RPMI7951 (cell line): ENCODE results near the gene MCM3. TPM values are rescaled to one million over a fixed set of nuclear protein-coding genes. Genes with fewer than 3 reads are reported as not detected.
A peak's percentile ranks its signal among the peaks of the same experiment; 100 is the strongest.

ENCODE experiments used
- DNase-seq: peaks from one replicate; pipeline ENCODE4 v3.0.0-alpha.2; 2012; ENCODE audit warnings: low read depth
- total RNA-seq: library from RNA; depleted of rRNA; stranded (reverse); fragments of >200 nt; shearing (Covaris generic); gene quantifications from 2 replicates; pipeline ENCODE4 v1.2.3, GENCODE V29; 2014; rRNA removed

The MCM3 gene
- total RNA-seq, 1 experiment from 2014 or later, result 101 TPM

- no peak for DNase-seq
Observed at GRCh38 chr6:52251113-52251512, 33.4 kb downstream of the MCM3 start.

DNA sequence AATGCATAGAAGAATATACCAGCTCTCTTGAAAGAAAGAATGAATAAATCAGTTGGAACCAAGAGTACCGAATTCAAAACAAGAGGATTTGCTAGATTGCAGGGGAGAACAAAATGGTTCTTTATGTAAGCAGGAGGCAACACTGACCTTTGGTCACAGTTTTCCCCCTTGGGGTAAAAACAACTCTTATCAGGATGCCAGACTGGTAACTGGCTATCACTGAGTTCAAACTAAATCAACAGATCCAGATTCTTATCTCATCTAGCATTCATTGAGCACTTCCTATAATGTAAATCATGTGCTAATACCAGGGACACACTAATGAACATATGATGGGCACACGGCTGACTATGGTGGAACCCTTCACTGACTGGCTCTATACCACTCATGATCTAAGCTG lies 35.5 kb downstream of the MCM3 start:
- DNase-seq, result no peak

- no peak for DNase-seq
Observed at GRCh38 chr6:52245425-52245824, 39.1 kb downstream of the MCM3 start.

GRCh38 chr6:52244400-52244799 lies 40.1 kb downstream of the MCM3 start, which contains the start of gene IL17F:
Gene IL17F (minus strand): TSS chr6:52244500. CDS start chr6:52244429, 71 bp downstream.
- DNase-seq, result no peak

- no peak for DNase-seq
Observed at GRCh38 chr6:52243282-52243893, 41.2 kb downstream of the MCM3 start.

DNA sequence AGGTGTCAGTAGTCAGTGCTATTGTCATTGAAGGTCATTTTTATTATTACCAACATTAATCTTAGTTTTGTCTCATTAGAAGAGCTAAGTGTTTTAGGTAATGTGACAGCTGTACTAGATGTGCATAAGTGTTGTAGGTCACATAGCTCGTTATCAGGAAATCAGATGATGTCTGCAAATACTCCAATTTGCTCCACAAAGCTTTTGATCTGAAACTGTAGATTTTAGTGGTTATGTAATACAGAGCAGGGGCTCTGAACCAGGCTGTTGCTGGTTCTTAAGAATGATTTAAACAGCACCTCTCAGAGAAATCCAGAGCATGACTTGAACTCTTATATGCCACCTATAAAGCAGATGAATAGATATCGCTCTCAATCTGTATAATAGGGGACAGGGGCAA lies 42.7 kb downstream of the MCM3 start:
- DNase-seq, result no peak

DNA sequence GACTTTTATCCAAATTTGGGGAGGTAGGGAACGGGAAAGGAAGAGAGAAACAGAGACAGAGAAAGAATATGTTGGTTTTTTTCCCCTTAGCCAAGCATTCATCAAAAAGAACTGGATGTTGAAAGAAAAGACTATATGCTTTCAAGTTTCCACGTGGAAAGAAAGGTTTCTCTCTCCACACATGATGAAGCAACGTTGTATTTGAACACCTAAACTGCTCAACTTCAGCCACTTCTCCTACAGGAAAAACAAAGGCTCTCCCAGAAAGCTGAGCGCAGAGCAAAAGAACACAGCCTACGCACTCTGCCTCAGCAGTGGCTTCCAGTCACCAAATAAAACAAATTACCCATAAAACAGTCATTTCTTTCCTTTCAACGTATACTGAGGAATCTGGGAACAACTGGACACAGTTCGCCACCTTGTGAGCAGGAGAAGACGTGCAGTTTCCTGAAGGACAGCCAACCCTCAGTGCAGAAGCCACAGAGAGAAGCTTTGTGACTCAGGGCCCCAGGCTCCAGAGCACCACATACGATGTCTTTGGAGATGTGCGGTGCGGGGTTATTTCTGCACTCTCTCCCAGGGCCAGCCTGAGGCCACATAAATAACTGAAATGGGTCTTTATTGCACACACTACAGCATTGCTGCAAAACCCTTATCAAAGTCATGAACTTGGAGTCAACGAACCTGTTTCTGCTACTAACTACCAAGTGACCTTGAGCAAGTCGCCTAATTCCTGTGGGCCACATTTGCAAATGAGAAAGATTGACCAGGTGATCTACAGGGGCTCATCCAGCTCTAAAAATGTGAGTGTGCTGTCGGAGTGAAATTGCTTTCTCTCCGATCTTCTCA lies 50.3 kb downstream of the MCM3 start:
- peak; percentile 88 for DNase-seq

DNA sequence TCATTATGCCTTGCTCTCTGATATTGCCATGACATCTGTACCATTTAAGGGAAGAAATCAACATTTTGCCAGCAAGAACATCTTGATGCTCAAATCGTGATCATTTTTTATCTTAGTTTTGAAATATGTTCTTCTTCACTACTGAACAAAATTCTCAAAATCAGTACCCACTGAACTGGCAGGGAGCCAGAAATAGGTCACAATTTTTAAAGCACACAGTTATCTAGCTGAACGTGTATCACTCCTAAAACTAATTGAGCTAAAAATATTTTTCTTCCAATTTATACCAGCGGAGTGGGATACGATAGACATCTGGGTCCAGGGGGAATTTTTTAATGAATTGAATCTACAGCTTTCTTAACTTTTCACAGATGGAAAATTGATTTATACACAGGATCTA lies 51.5 kb downstream of the MCM3 start:
- DNase-seq, result no peak

DNA sequence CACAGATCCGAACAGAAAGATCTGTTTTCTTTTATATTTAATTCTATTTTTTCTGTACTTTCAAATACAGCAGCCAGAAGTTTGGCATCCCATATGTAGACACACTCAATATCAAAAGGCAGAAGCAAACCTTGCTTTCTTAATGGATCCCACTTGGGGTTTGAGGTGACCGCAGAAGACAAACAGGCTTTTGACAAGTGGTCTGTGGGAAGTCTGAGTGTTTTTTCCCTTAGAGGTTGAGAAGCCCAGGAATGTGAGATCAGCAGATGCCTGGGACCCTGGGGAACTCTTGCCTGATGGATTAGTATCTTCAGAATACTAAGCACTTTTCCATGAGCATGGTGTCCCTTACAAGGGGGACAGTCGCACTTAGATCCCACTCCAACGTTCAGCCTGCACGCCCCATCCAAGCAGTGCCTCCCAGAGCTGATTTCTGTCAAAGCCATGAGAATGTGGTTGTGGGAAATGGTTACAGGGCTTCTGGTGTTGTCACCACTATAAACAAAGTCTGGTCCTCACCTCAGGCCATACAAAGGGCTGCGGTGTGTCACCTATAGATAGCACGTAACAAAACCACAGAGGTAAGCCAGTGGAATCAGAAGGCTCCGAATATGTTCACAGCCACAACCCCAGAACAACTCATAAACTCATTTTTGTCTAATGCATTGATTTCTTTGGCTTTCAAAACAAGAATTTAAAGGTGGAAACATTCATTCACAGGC lies 53.0 kb downstream of the MCM3 start:
- DNase-seq, result peak; percentile 62

DNA sequence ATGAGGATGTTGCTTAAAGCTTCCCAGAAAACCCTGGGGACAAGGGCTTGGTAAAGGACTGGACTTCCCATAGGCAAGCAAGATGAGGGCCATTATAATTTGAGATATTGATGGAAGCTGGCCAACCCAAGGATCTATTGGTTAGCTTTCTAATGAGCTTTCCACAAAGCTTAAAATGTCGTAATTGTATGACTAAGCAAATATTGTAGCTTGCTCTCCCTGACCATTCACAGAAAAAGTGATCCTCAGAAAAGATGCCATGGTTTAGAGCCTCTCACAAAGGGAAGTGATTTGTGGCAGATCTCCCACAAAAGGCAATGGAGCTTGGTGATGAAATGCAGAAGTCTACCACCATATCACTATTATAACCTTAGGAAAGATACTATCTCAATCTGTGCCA lies 53.9 kb downstream of the MCM3 start:
- peak; percentile 14 for DNase-seq

- DNase-seq, result peak; percentile 60
Observed at GRCh38 chr6:52227495-52227894, 57.0 kb downstream of the MCM3 start.

- peak; percentile 77 for DNase-seq
Observed at GRCh38 chr6:52221302-52221701, 63.2 kb downstream of the MCM3 start.

- DNase-seq, result no peak
Observed at GRCh38 chr6:52217761-52218160, 66.8 kb downstream of the MCM3 start.

DNA sequence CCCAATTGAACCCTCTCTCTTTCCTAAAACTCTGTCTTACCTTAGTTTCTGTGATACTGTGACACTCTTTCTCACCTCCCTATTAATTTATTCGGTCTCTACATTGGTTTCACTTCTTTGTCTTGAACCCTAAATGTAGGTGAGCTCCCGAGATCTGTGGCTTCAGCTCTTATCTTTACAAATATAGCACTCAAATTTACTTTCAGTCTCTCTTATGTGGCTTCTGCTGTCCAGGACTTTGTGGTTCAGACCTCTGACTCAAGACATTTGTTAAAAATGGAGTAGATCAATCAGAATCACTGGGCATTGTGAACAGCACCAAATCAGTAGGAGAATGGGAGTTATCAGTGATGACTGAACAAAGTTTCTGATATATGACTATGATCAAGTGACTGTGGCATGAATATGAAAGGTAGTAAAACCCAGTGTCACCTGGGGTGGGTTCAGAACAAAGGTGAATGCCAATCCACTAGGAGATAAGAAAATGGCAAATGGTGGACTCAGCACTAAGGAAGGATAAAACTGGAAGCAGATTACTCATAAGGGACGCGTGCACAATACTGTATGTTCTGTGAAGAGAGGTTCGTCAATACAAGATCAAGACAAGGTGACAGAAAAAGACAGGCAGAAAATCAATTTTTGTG lies 67.5 kb downstream of the MCM3 start:
- peak; percentile 16 for DNase-seq

- no peak for DNase-seq
Observed at GRCh38 chr6:52215787-52216186, 68.8 kb downstream of the MCM3 start.

Other genes starting within 250 kb of the MCM3 start
- gene PKHD1, start 197.1 kb downstream of the MCM3 start, total RNA-seq, result not detected in 2 replicates
- 0.10 and 0.12 TPM in 2 replicates for gene IL17A, start 98.4 kb downstream of the MCM3 start, total RNA-seq
- not detected in 2 replicates for gene IL17F, start 40.2 kb downstream of the MCM3 start, total RNA-seq
- gene PAQR8, start 77.4 kb upstream of the MCM3 start, total RNA-seq, result 13.1 and 14.5 TPM in 2 replicates
- 33.0 and 37.7 TPM in 2 replicates for gene EFHC1, start 135.6 kb upstream of the MCM3 start, total RNA-seq